ENCODE measurements around the gene GJB6. TPM values are rescaled to one million over a fixed set of nuclear protein-coding genes. Genes with fewer than 3 reads are reported as not detected.

Gene GJB6
- total and polyA plus RNA-seq, 2 of the 4 experiments (the other 2 are of a cell fraction), result not detected

DNA sequence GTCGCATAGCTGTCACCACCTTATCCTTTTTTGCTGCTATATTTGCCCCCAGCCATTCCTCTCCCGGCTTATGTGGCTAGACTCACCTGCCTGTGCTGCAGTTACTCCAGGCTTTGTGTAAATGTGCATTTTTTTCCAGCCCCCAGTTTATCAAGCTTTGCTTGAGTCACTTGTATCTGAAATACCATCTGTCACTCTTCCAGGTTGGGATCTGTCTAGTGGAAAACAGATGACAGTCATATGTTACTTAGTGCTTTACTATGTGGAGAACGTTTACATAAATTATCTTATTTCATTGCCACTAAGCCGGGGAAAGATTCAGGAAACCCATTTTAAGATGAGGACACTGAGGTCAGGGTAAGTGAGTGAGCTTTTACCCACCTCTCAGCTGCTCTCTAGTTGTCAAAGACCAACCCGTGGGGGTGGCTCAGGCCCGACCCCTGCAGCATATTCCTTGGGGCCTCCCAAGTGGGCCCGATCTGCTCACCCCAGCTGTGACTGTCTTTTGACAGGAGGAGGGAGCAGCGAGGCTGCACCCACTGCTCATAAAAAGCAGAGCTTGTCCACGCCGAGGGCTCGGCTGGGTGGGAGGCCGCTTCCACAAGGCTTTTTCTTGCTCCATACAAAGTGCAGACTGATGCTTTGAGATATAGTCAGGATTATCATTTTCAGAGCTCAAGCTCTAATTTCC, 46.6 kb downstream of the GJB6 start:
- H4K8ac ChIP-seq (ENCODE audit: low read depth in 2 of 2, low read length in 2 of 2), result no peak overlapping the region
- H3K18ac ChIP-seq (ENCODE audit: low read depth, low read length), result no peak overlapping the region
- H3K4me1 ChIP-seq (ENCODE audit: control insufficient read depth, insufficient read depth, low read length), result no peaks in the 10 kb centered on the region
- H3K56ac ChIP-seq (ENCODE audit: extremely low read depth, insufficient read depth, low read length), result no peak overlapping the region
- no peaks in the 10 kb centered on the region for H3K9me1 ChIP-seq (ENCODE audit: insufficient read depth, low read length)
- H3K23ac ChIP-seq (ENCODE audit: low read depth, low read length), result no peak overlapping the region
- 32% methylated on average over 3 of the region's 12 CpGs; no CpG with 5 or more reads in 1 of the 2 experiments for WGBS, 2 experiments (ENCODE audit: extremely low coverage in 2 of 2, insufficient read length in 1 of 2)
- H4K5ac ChIP-seq (ENCODE audit: low read depth, low read length), result no peak overlapping the region
- in situ Hi-C loops (cut with MboI; ENCODE audit: low sequenced_read_pairs) (loop anchor here (5.0 to 25.0 kb wide), 5 partner anchors 297 to 1302 kb away; partner anchors contain the start of gene IL17D), intact Hi-C loops (cut with micrococcal nuclease) (no loop called here), dilution Hi-C loops (cut with HindIII; ENCODE audit: low sequenced_read_pairs, unreplicated experiment) (loop anchor here (25.0 kb wide), 1 partner anchor 302 kb away; no protein-coding TSS in a partner anchor)
- no peak overlapping the region for H3K4me2 ChIP-seq (ENCODE audit: low read depth, low read length)
- H2AK5ac ChIP-seq (ENCODE audit: low read depth, low read length), result no peak overlapping the region
- no peak overlapping the region for H3K4me3 ChIP-seq (ENCODE audit: insufficient read depth, low read depth, low read length)
- no peak overlapping the region for H2BK15ac ChIP-seq (ENCODE audit: low read depth, low read length)
- ChIA-PET POLR2A (ENCODE audit: unreplicated experiment) (no interaction called here), CTCF (no interaction called here)
- no TSS peak for BruUV-seq (replicated peaks)
- H4K91ac ChIP-seq (ENCODE audit: insufficient read depth, low read depth, low read length), result no peak overlapping the region
- no peak for ATAC-seq (ENCODE audit: low read depth)
- H2BK20ac ChIP-seq (ENCODE audit: low read depth, low read length), result no peak overlapping the region
- no peaks in the 10 kb centered on the region for H3K36me3 ChIP-seq (ENCODE audit: control insufficient read depth, insufficient read depth, low read length)
- no peaks in the 10 kb centered on the region for H4K20me1 ChIP-seq (ENCODE audit: insufficient read depth, low read length)
- H2BK5ac ChIP-seq (ENCODE audit: low read depth, low read length, poor library complexity, severe bottlenecking), result no peak overlapping the region
- H3K27ac ChIP-seq (ENCODE audit: insufficient read depth, low read length), result no peak overlapping the region
- no peaks in the 10 kb centered on the region for H3K79me1 ChIP-seq (ENCODE audit: low read depth in 1 of 2, low read length in 2 of 2)
- no peak for TF ChIP-seq USF2 (IDR thresholded peaks at IDR 0.05; ENCODE audit: low read depth, low read length)
- TF ChIP-seq RFX5 (IDR thresholded peaks at IDR 0.05; ENCODE audit: low read depth, low read length), result no peak
- TF ChIP-seq RCOR1 (IDR thresholded peaks at IDR 0.05; ENCODE audit: insufficient replicate concordance, low read length), result no peak
- no peaks in the 10 kb centered on the region for H3K9me3 ChIP-seq (ENCODE audit: control insufficient read depth, insufficient read depth, low read length)
- H2BK120ac ChIP-seq (ENCODE audit: low read depth, low read length), result no peak overlapping the region
- H3K27me3 ChIP-seq (ENCODE audit: control insufficient read depth, insufficient read depth, low read length), result peaks cover 14% of the 10 kb centered on the region
- no peak overlapping the region for H2AK9ac ChIP-seq (replicated peaks; ENCODE audit: low read depth, low read length, poor library complexity)
- no peak overlapping the region for H3K14ac ChIP-seq (replicated peaks; ENCODE audit: low read depth, low read length)
- H3K9ac ChIP-seq (ENCODE audit: low read depth, low read length), result no peak overlapping the region
- no peak overlapping the region for H2AFZ ChIP-seq (replicated peaks; ENCODE audit: low read length, poor library complexity)
- H3K4ac ChIP-seq (ENCODE audit: low read depth, low read length), result no peak overlapping the region
- no peak for DNase-seq

Measured in IMR-90 (cell line).